Neuronal stem cell (in vitro differentiated cells): ENCODE results near the gene ABCC10.

Experiments
- DNase-seq: peaks from one replicate; pipeline ENCODE4 v3.0.0-alpha.2; 2013; ENCODE audit warnings: low spot score
- H2AFZ ChIP-seq: one replicate; pipeline ENCODE4 v1.6.1; 2013; ENCODE audit warnings: mild to moderate bottlenecking, low read length, inconsistent platforms
- H2AK5ac ChIP-seq: 2 replicates; pipeline ENCODE4 v1.6.1; 2013; ENCODE audit warnings: low read depth, mild to moderate bottlenecking, inconsistent platforms, low read length, moderate library complexity, mixed read lengths
- H2BK120ac ChIP-seq: 2 replicates; pipeline ENCODE4 v1.6.1; 2013; ENCODE audit warnings: low read depth, mild to moderate bottlenecking, inconsistent platforms, low read length, moderate library complexity, mixed read lengths
- H2BK12ac ChIP-seq: one replicate; pipeline ENCODE4 v1.6.1; 2013; ENCODE audit warnings: low read length, inconsistent platforms
- H2BK15ac ChIP-seq: 2 replicates; pipeline ENCODE4 v1.6.1; 2013; ENCODE audit warnings: mild to moderate bottlenecking, low read length, inconsistent platforms, mixed read lengths
- H2BK5ac ChIP-seq: one replicate; pipeline ENCODE4 v1.6.1; 2013; ENCODE audit warnings: inconsistent platforms, mild to moderate bottlenecking, low read length, moderate library complexity
- H3K14ac ChIP-seq: one replicate; pipeline ENCODE4 v1.6.1; 2013; ENCODE audit warnings: low read length, inconsistent platforms
- H3K18ac ChIP-seq: 2 replicates; pipeline ENCODE4 v1.6.1; 2013; ENCODE audit warnings: low read length, inconsistent platforms
- H3K23ac ChIP-seq: 2 replicates; pipeline ENCODE4 v1.6.1; 2013; ENCODE audit warnings: low read depth, mild to moderate bottlenecking, mixed read lengths, low read length, inconsistent platforms; ENCODE audit not compliant: poor library complexity
- H3K27ac ChIP-seq: replicated peaks from 3 replicates; pipeline ENCODE4 v1.5.1; 2013; ENCODE audit warnings: low read length, inconsistent platforms
- H3K27me3 ChIP-seq, 3 experiments: 2 replicates each; pipeline ENCODE4 v1.6.1; 2013; ENCODE audit warnings: low read length in 3 of 3, mild to moderate bottlenecking in 2 of 3, inconsistent platforms in 1 of 3, low read depth in 1 of 3, mixed read lengths in 1 of 3, moderate library complexity in 1 of 3; ENCODE audit not compliant: control insufficient read depth in 3 of 3, insufficient read depth in 3 of 3
- H3K36me3 ChIP-seq, 2 donors: replicated peaks in 1 of 2; 2 replicates each; pipeline ENCODE4 v1.6.1; 2013; ENCODE audit warnings: low read length in 2 of 2; ENCODE audit not compliant: control insufficient read depth in 2 of 2, insufficient read depth in 2 of 2
- H3K4ac ChIP-seq: 2 replicates; pipeline ENCODE4 v1.6.1; 2013; ENCODE audit warnings: inconsistent platforms, mild to moderate bottlenecking, low read length, moderate library complexity
- H3K4me1 ChIP-seq, 2 donors: 1 replicate in 1 of 2; 2 replicates in 1 of 2; pipeline ENCODE4 v1.6.1; 2013; ENCODE audit warnings: low read length in 2 of 2, low read depth in 1 of 2; ENCODE audit not compliant: control insufficient read depth in 2 of 2, insufficient read depth in 1 of 2
- H3K4me2 ChIP-seq: one replicate; pipeline ENCODE4 v1.6.1; 2013; ENCODE audit warnings: mild to moderate bottlenecking, low read length, inconsistent platforms; ENCODE audit not compliant: insufficient read depth, poor library complexity, severe bottlenecking
- H3K4me3 ChIP-seq, 2 donors: 2 replicates each; pipeline ENCODE4 v1.5.1; 2013; ENCODE audit warnings: low read length in 2 of 2, mild to moderate bottlenecking in 2 of 2, inconsistent platforms in 1 of 2, moderate library complexity in 1 of 2
- H3K79me1 ChIP-seq: one replicate; pipeline ENCODE4 v1.6.1; 2013; ENCODE audit warnings: low read depth, mild to moderate bottlenecking, inconsistent platforms, low read length, moderate library complexity
- H3K9ac ChIP-seq: one replicate; pipeline ENCODE4 v1.6.1; 2013; ENCODE audit warnings: mild to moderate bottlenecking, low read depth, low read length, inconsistent platforms; ENCODE audit not compliant: poor library complexity
- H3K9me3 ChIP-seq, 2 donors: replicated peaks in 1 of 2; 2 replicates each; pipeline versions ENCODE3 to v1.6.1; 2013; ENCODE audit warnings: low read length in 2 of 2, mild to moderate bottlenecking in 2 of 2, inconsistent platforms in 1 of 2, low read depth in 1 of 2, mixed read lengths in 1 of 2, moderate library complexity in 1 of 2; ENCODE audit not compliant: control insufficient read depth in 2 of 2, insufficient read depth in 1 of 2
- H4K8ac ChIP-seq: one replicate; pipeline ENCODE4 v1.6.1; 2013; ENCODE audit warnings: low read depth, mild to moderate bottlenecking, inconsistent platforms, low read length, moderate library complexity
- H4K91ac ChIP-seq: one replicate; pipeline ENCODE4 v1.6.1; 2013; ENCODE audit warnings: low read length, low read depth, mild to moderate bottlenecking, inconsistent platforms; ENCODE audit not compliant: poor library complexity
- WGBS, 2 donors: extraction: QIAGEN DNeasy Blood & Tissue Kit; methylation state at CpG; one replicate each; pipeline ENCODE4 v1.1.7; 2013; ENCODE audit warnings: missing lambda C conversion rate in 2 of 2, mixed read lengths in 1 of 2; ENCODE audit not compliant: insufficient read length in 2 of 2, insufficient replicate concordance in 1 of 2; ENCODE audit errors: extremely low coverage in 2 of 2; 5-methylcytosine and 5-hydroxymethylcytosine counted together

Gene ABCC10

DNA sequence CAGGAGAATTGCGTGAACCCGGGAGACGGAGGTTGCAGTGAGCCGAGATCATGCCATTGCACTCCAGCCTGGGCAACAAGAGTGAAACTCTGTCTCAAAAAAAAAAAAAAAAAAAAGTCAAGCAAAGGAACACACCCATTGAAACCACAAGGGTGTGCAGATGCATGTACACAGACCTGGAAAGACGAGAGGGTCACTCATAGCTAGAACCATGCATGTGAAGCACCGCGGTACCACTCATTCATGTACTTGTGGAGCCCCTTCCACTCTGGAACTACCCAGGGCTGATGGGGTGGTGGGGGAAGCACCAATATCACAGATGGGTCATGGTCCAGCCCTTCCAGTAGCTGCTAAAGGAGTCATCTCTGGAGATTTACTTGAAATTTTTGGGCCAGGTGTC is 42.6 kb downstream of the ABCC10 start:
- no peak overlapping the region for H2BK120ac ChIP-seq
- no peak overlapping the region for H2BK15ac ChIP-seq
- no peak overlapping the region for H3K14ac ChIP-seq
- peaks cover 0 to 2% of the 10 kb centered on the region in 2 donors for H3K9me3 ChIP-seq
- no peaks in the 10 kb centered on the region for H3K36me3 ChIP-seq
- H2BK12ac ChIP-seq, result no peak overlapping the region
- DNase-seq, result no peak
- H4K8ac ChIP-seq, result no peak overlapping the region
- no peak overlapping the region for H3K23ac ChIP-seq
- H3K4ac ChIP-seq, result no peak overlapping the region
- H3K79me1 ChIP-seq, result no peaks in the 10 kb centered on the region
- H3K27ac ChIP-seq, result no peak overlapping the region
- H2BK5ac ChIP-seq, result no peak overlapping the region
- H4K91ac ChIP-seq, result no peak overlapping the region
- no peak overlapping the region for H3K4me2 ChIP-seq
- H3K4me3 ChIP-seq, result no peak overlapping the region
- no peak overlapping the region for H3K9ac ChIP-seq
- H2AFZ ChIP-seq, result no peak overlapping the region
- no peak overlapping the region for H2AK5ac ChIP-seq
- peaks cover 9% of the 10 kb centered on the region in 2 donors for H3K4me1 ChIP-seq
- H3K18ac ChIP-seq, result no peak overlapping the region
- WGBS, 2 donors, result no CpG with 5 or more reads among the region's 7 CpGs
- peaks cover 0 to 23% (median 0%) of the 10 kb centered on the region in 3 experiments for H3K27me3 ChIP-seq

DNA sequence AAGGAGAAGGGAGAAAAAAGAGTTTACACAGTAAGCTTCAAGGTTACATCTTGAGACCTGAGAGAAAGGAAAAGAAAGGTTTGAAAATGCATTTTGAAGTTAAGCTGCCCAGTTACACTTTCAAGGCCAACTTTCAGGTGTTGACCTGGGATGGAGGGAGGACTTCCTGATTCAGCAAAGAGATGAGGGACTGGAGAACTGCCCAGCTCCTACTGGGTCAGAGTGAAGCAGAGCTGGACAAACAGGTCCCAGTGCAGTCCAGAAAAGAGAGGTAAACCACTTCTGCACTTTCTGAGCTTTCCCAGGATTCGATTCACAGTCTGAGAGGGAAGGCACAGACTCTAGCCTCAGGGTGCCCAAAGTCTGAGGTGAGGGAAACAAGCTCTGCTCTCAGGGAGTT is 44.1 kb downstream of the ABCC10 start:
- Histone ChIP-seq H3K4me3 (no peak overlapping the region), H3K18ac (no peak overlapping the region), H3K23ac (no peak overlapping the region), H2AFZ (no peak overlapping the region), H3K9ac (no peak overlapping the region), H3K4me2 (no peak overlapping the region), H4K91ac (no peak overlapping the region), H3K9me3 (peaks cover 0 to 2% of the 10 kb centered on the region in 2 donors), H4K8ac (no peak overlapping the region), H2BK120ac (no peak overlapping the region), H2BK15ac (no peak overlapping the region), H3K36me3 (no peaks in the 10 kb centered on the region), H3K27ac (no peak overlapping the region), H2BK12ac (no peak overlapping the region), H3K79me1 (no peaks in the 10 kb centered on the region), H3K4ac (no peak overlapping the region), H2BK5ac (no peak overlapping the region), H3K4me1 (peaks cover 9% of the 10 kb centered on the region in 2 donors), H2AK5ac (no peak overlapping the region), H3K14ac (no peak overlapping the region), H3K27me3 (peaks cover 0 to 19% (median 0%) of the 10 kb centered on the region in 3 experiments)
- DNase-seq, result no peak
- WGBS, 2 donors, result no CpG with 5 or more reads among the region's 1 CpG

DNA sequence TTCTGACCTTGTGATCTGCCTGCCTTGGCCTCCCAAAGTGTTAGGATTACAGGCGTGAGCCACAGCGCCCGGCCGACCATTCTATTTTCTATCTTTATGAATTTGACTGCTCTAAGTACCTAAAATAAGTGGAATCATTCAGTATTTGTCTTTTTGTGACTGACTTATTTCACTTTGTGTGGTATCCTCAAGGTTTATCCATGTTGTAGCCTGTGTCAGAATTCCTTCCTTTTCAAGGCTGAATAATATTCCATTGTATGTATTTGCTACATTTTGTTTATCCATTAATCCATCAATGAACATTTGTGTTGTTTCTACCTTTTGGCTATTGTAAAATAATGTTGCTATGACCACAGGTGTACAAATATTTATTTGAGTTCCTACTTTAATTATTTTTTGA is 45.2 kb downstream of the ABCC10 start:
- H3K9ac ChIP-seq, result no peak overlapping the region
- no peak overlapping the region for H3K4me2 ChIP-seq
- no peak overlapping the region for H2BK120ac ChIP-seq
- no peak overlapping the region for H2BK5ac ChIP-seq
- H2AK5ac ChIP-seq, result no peak overlapping the region
- no peak overlapping the region for H4K91ac ChIP-seq
- H3K23ac ChIP-seq, result no peak overlapping the region
- H3K27ac ChIP-seq, result no peak overlapping the region
- H3K4me3 ChIP-seq, result no peak overlapping the region
- H3K18ac ChIP-seq, result no peak overlapping the region
- no peak for DNase-seq
- no peak overlapping the region for H2BK12ac ChIP-seq
- H3K4ac ChIP-seq, result no peak overlapping the region
- no peak overlapping the region for H2AFZ ChIP-seq
- WGBS, 2 donors, result no CpG with 5 or more reads among the region's 4 CpGs
- H3K79me1 ChIP-seq, result no peaks in the 10 kb centered on the region
- H2BK15ac ChIP-seq, result no peak overlapping the region
- H3K14ac ChIP-seq, result no peak overlapping the region
- H3K27me3 ChIP-seq, result peaks cover 0 to 11% (median 0%) of the 10 kb centered on the region in 3 experiments
- no peaks in the 10 kb centered on the region for H3K36me3 ChIP-seq
- H3K9me3 ChIP-seq, result peaks cover 0 to 2% of the 10 kb centered on the region in 2 donors
- H4K8ac ChIP-seq, result no peak overlapping the region
- H3K4me1 ChIP-seq, result peaks cover 9 to 11% of the 10 kb centered on the region in 2 donors

DNA sequence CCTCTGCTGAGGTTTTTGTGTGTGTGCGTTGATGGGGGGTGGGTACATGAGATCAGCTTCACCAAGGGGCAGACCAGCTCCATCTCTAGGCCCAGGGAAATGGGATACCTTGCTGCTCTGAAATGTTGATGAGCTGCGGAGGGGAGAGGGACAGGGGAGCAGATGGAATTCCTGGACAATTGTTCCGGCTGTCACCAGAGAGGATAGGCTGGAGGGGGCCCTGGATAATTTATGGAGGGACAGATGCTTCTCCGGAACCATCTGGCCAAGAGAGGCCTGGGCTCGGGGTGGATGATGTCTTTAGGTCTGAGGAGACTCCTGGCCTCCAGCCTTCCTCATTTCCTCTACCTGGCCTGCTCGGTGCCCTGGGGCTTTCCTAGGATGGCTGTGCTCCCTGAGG is 48.2 kb downstream of the ABCC10 start:
- Histone ChIP-seq H3K14ac (no peak overlapping the region), H2BK5ac (no peak overlapping the region), H3K18ac (no peak overlapping the region), H2AFZ (peak overlapping the region; percentile 52), H3K36me3 (peaks cover 0 to 2% of the 10 kb centered on the region in 2 donors), H4K8ac (no peak overlapping the region), H3K4ac (no peak overlapping the region), H3K9me3 (no peaks in the 10 kb centered on the region), H3K4me3 (no peak overlapping the region), H2AK5ac (no peak overlapping the region), H2BK120ac (no peak overlapping the region), H2BK15ac (no peak overlapping the region), H4K91ac (no peak overlapping the region), H3K27me3 (no peaks in the 10 kb centered on the region), H3K23ac (no peak overlapping the region), H2BK12ac (no peak overlapping the region), H3K79me1 (peaks cover 4% of the 10 kb centered on the region), H3K4me1 (peaks cover 7 to 10% of the 10 kb centered on the region in 2 donors), H3K27ac (no peak overlapping the region), H3K4me2 (no peak overlapping the region), H3K9ac (no peak overlapping the region)
- no CpG with 5 or more reads among the region's 6 CpGs for WGBS, 2 donors
- no peak for DNase-seq
